GM12878 (cell line): ENCODE data around the gene PUS3. TPM values are rescaled to one million over a fixed set of nuclear protein-coding genes. Genes with fewer than 3 reads are reported as not detected.

ENCODE experiments used
- ATAC-seq: fragments of 200-7000 bp; cut with Tn5 transposase; 3 replicates; pipeline ENCODE4 v1.9.1; 2020; ENCODE audit warnings: mild to moderate bottlenecking, moderate library complexity
- BruUV-seq: library from RNA; stranded (reverse); fragments of 400-500 nt; replicated peaks from 2 replicates; lab custom pipeline; 2021; lab: Mats Ljungman, UMichigan
- CTCF ChIA-PET: fragments of 300-600 bp; sonication (Branson Sonifier 250); formaldehyde crosslinking; extraction: SDS; loops from one replicate; lab custom pipeline; 2021; ENCODE audit warnings: inconsistent platforms; lab: Yijun Ruan, JAX
- POLR2A ChIA-PET: fragments of 350-600 bp; formaldehyde crosslinking; extraction: SDS; loops from one replicate; lab custom pipeline; 2021; ENCODE audit warnings: inconsistent platforms; lab: Charles Lee
- RAD21 ChIA-PET: fragments of 300-600 bp; sonication (Branson Sonifier 250); formaldehyde crosslinking; loops from one replicate; lab custom pipeline; 2023; ENCODE audit warnings: antibody characterized with exemption; ENCODE audit not compliant: unreplicated experiment; lab: Charles Lee
- SMC1A ChIA-PET: fragments of 300-600 bp; sonication (Branson Sonifier 250); formaldehyde crosslinking; loops from one replicate; lab custom pipeline; 2023; ENCODE audit not compliant: unreplicated experiment, uncharacterized antibody; lab: Charles Lee
- DNase-seq: peaks from one replicate; pipeline ENCODE4 v3.0.0-alpha.2; 2011; ENCODE audit warnings: low read depth, low spot score
- FAIRE-seq: peaks from 3 replicates; lab custom pipeline; 2011; peaks lifted over from hg19 to GRCh38; lab: Jason Lieb, UNC
- H2AFZ ChIP-seq: 2 replicates; pipeline ENCODE4 v1.6.0; 2011; ENCODE audit warnings: low read depth, low read length, control low read depth; ENCODE audit not compliant: control insufficient read depth
- H3K27ac ChIP-seq: 2 replicates; pipeline ENCODE4 v1.5.1; 2011; ENCODE audit warnings: control low read depth; ENCODE audit not compliant: control insufficient read depth, insufficient read depth
- H3K27me3 ChIP-seq, 2 experiments: replicated peaks in 1 of 2; 2 replicates each; pipeline versions ENCODE4 v1.6.0 to v1.6.1; 2011; ENCODE audit warnings: low read length in 1 of 2; ENCODE audit not compliant: control insufficient read depth in 2 of 2, insufficient read depth in 2 of 2
- H3K36me3 ChIP-seq, 2 experiments: 2 replicates each; pipeline ENCODE4 v1.5.1; 2011; ENCODE audit warnings: low read length in 1 of 2; ENCODE audit not compliant: control insufficient read depth in 2 of 2, insufficient read depth in 2 of 2
- H3K4me1 ChIP-seq: 2 replicates; pipeline ENCODE4 v1.6.1; 2011; ENCODE audit warnings: mild to moderate bottlenecking, low read length, moderate library complexity, mixed read lengths; ENCODE audit not compliant: control insufficient read depth, insufficient read depth
- H3K4me2 ChIP-seq: 2 replicates; pipeline ENCODE4 v1.6.0; 2011; ENCODE audit warnings: control low read depth; ENCODE audit not compliant: control insufficient read depth, insufficient read depth
- H3K4me3 ChIP-seq: fragments of 200-600 bp; sonication (generic); 2 replicates; pipeline ENCODE4 v1.5.1; 2016
- H3K79me2 ChIP-seq: 2 replicates; pipeline ENCODE4 v1.6.0; 2011; ENCODE audit warnings: low read length; ENCODE audit not compliant: control insufficient read depth, insufficient read depth
- H3K9ac ChIP-seq: 2 replicates; pipeline ENCODE4 v1.8.0; 2011; ENCODE audit warnings: low read length, control low read depth, mixed read lengths; ENCODE audit not compliant: control insufficient read depth, insufficient read depth
- H3K9me3 ChIP-seq: replicated peaks from 3 replicates; pipeline ENCODE4 v1.5.1; 2011; ENCODE audit warnings: mild to moderate bottlenecking, low read length; ENCODE audit not compliant: control insufficient read depth, insufficient read depth
- H4K20me1 ChIP-seq: 2 replicates; pipeline ENCODE4 v1.6.0; 2011; ENCODE audit not compliant: control insufficient read depth, insufficient read depth
- BRCA1 ChIP-seq: IDR thresholded peaks from 2 replicates; pipeline ENCODE4 v1.6.1; 2011; ENCODE audit warnings: low read depth, low read length, improper control_type of control experiment
- MEF2B ChIP-seq: fragments of 450-650 bp; IDR thresholded peaks from 2 replicates; pipeline ENCODE4 v1.6.1; 2018; ENCODE audit warnings: mild to moderate bottlenecking, moderate library complexity; ENCODE audit not compliant: partially characterized antibody, poor library complexity, severe bottlenecking
- NFXL1 ChIP-seq: fragments of 450-650 bp; IDR thresholded peaks from 2 replicates; pipeline ENCODE4 v1.6.1; 2017; ENCODE audit warnings: antibody characterized with exemption, mild to moderate bottlenecking, borderline replicate concordance
- POU2F2 ChIP-seq: IDR thresholded peaks from 3 replicates; pipeline ENCODE4 v1.6.1; 2011; ENCODE audit warnings: low read depth, mild to moderate bottlenecking, low read length, borderline replicate concordance
- RB1 ChIP-seq: fragments of 450-650 bp; formaldehyde crosslinking; IDR thresholded peaks from 2 replicates; pipeline ENCODE4 v1.6.1; 2017; ENCODE audit warnings: mild to moderate bottlenecking, borderline replicate concordance
- SMARCA5 ChIP-seq: fragments of 450-650 bp; IDR thresholded peaks from 2 replicates; pipeline ENCODE4 v1.6.1; 2017; ENCODE audit warnings: mild to moderate bottlenecking
- SREBF1 ChIP-seq: IDR thresholded peaks from 2 replicates; pipeline ENCODE4 v1.6.1; 2012; ENCODE audit warnings: mild to moderate bottlenecking, low read length
- SRF ChIP-seq, 2 experiments: IDR thresholded peaks; 2 replicates each; pipeline ENCODE4 v1.6.1; 2011; ENCODE audit warnings: low read depth in 2 of 2, low read length in 2 of 2, mild to moderate bottlenecking in 1 of 2, moderate library complexity in 1 of 2
- SUPT20H ChIP-seq: IDR thresholded peaks from 2 replicates; pipeline ENCODE4 v1.6.1; 2011; ENCODE audit warnings: low read depth, mild to moderate bottlenecking, low read length, moderate library complexity, borderline replicate concordance; ENCODE audit not compliant: control insufficient read depth
- SUZ12 ChIP-seq: fragments of 200-600 bp; sonication (generic); IDR thresholded peaks from one replicate; pipeline ENCODE4 v1.6.1; 2018; ENCODE audit warnings: antibody characterized with exemption, mild to moderate bottlenecking; ENCODE audit not compliant: unreplicated experiment
- TAF1 ChIP-seq: IDR thresholded peaks from 2 replicates; pipeline ENCODE4 v1.6.1; 2011; ENCODE audit warnings: mild to moderate bottlenecking, low read depth, low read length, borderline replicate concordance
- TCF3 ChIP-seq: IDR thresholded peaks from 2 replicates; pipeline ENCODE4 v1.6.1; 2012; ENCODE audit warnings: low read depth, mild to moderate bottlenecking, low read length, borderline replicate concordance; ENCODE audit not compliant: insufficient read depth
- ZBTB33 ChIP-seq: fragments of 450-650 bp; IDR thresholded peaks from 2 replicates; pipeline ENCODE4 v1.6.1; 2017; ENCODE audit warnings: mild to moderate bottlenecking
- ZNF24 ChIP-seq: fragments of 450-650 bp; IDR thresholded peaks from 2 replicates; pipeline ENCODE4 v1.6.1; 2017; ENCODE audit warnings: antibody characterized with exemption, mild to moderate bottlenecking
- WGBS: methylation state at CpG from one replicate; pipeline ENCODE4 v1.1.6; 2016; ENCODE audit warnings: low lambda C conversion rate; ENCODE audit not compliant: insufficient replicate concordance, insufficient coverage; ENCODE audit errors: missing lambda C conversion rate; 5-methylcytosine and 5-hydroxymethylcytosine counted together
- in situ Hi-C: fragments of 300-500 bp; cut with MboI; formaldehyde crosslinking; loops from 9 replicates; pipeline ENCODE4 v1.14.3; 2018; ENCODE audit warnings: mixed read lengths
- intact Hi-C: fragments of 100-400 bp; cut with micrococcal nuclease; formaldehyde crosslinking; loops from one replicate; pipeline ENCODE4 v1.14.2; 2022; ENCODE audit not compliant: unreplicated experiment
- polyA plus RNA-seq, 11 experiments: library from polyadenylated mRNA; depleted of rRNA in 4 of 11; unstranded in 6 of 11; stranded (reverse) in 5 of 11; fragments of >200 nt; fragmentation: Nextera tagmentation in 4 of 11; fragmentation: Illumina TruSeq in 1 of 11; extraction: Ambion mirVana in 4 of 11; extraction: Trizol in 1 of 11; gene quantifications; 1 replicate in 1 of 11; 2 replicates in 10 of 11; pipeline versions ENCODE4 v1.2.1 to v1.2.3, GENCODE V29; 2011 to 2016; ENCODE audit warnings: inconsistent platforms in 2 of 11, missing spikeins in 2 of 11, low read depth in 1 of 11
- total RNA-seq, 4 experiments: library from RNA; depleted of rRNA in 3 of 4; stranded (reverse); fragments of >200 nt in 3 of 4; fragmentation: Illumina TruSeq in 1 of 4; extraction: Trizol in 1 of 4; gene quantifications; 2 replicates each; pipeline versions ENCODE4 v1.2.1 to v1.2.3, GENCODE V29; 2013 to 2021
- TF ChIP-seq, protein P1 (sequence below): fragments of 450-650 bp; conservative IDR thresholded peaks from 2 replicates; pipeline ENCODE4 v1.6.1; 2017; ENCODE audit warnings: mild to moderate bottlenecking, moderate library complexity

Gene PUS3
- total and polyA plus RNA-seq, 10 of the 15 experiments (the other 5 are each of a cell fraction or from before 2014, with no cell fraction given), result 10.9 to 22.4 (median 14.3) TPM

DNA sequence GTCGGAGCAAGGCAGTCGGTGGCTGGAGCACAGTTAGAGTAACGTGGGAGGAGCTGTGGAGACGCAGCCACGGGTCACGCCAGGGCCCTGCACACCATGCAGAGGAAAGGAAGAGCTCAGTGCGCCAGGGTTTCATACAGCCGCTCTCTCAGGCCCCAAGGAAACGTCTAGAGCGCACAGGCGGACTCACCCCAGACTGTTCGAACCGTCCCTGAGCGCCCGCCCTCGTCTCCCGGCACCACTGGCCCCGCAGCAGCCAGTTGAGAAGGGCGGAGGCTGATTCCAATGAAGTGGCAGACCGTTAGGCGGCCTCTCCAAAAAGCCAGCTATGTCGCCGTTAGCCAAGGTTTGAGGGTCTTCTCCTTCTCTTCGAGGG, 16.0 kb downstream of the PUS3 start:
- ATAC-seq (peak; percentile 49), FAIRE-seq (no peak), DNase-seq (no peak)
- Histone ChIP-seq H2AFZ (peak overlapping the region; percentile 61), H3K79me2 (peaks cover 29% of the 10 kb centered on the region), H3K9me3 (no peaks in the 10 kb centered on the region), H3K27me3 (no peaks in the 10 kb centered on the region), H3K36me3 (no peaks in the 10 kb centered on the region), H3K4me3 (no peak overlapping the region; the same call in 1 of the 2 replicates), H3K4me2 (0 out of 2 replicates have a peak overlapping the region, but pooled peaks have one; percentile 72), H3K9ac (peak overlapping the region; percentile 71), H3K27ac (peak overlapping the region; percentile 90), H4K20me1 (no peaks in the 10 kb centered on the region), H3K4me1 (no peaks in the 10 kb centered on the region)
- intact Hi-C loops, result loop anchor here (5.0 kb wide), 1 partner anchor 295 kb away; the partner anchor contains the start of gene STT3A
- TSS peak; percentile 79 for BruUV-seq
- ChIA-PET RAD21 (interaction anchor here (0.6 to 1.8 kb wide), 8 partner anchors 10 to 782 kb away, joined by 3 to 8 read pairs (median 4); partner anchors contain the start of genes CHEK1, EI24 and PUS3), SMC1A (interaction anchor here (0.7 to 2.0 kb wide), 8 partner anchors 10 to 1086 kb away, joined by 3 to 9 read pairs (median 3); partner anchors contain the start of gene CHEK1), CTCF (interaction anchor here (1.1 to 2.0 kb wide), 5 partner anchors 13 to 319 kb away, joined by 3 to 10 read pairs (median 5); partner anchors contain the start of gene PUS3), POLR2A (interaction anchor here (0.7 to 3.0 kb wide), 6 partner anchors 9 to 445 kb away, joined by 3 to 20 read pairs (median 4); partner anchors contain the start of gene PUS3)
- in situ Hi-C loops, result loop anchor here (25.0 kb wide), 1 partner anchor 925 kb away; the partner anchor contains the start of gene CCDC15
- 46% methylated on average over 24 of the region's 24 CpGs for WGBS
- no peak for TF ChIP-seq SUZ12
- TF ChIP-seq POU2F2, result no peak
- TF ChIP-seq, protein P1, sequence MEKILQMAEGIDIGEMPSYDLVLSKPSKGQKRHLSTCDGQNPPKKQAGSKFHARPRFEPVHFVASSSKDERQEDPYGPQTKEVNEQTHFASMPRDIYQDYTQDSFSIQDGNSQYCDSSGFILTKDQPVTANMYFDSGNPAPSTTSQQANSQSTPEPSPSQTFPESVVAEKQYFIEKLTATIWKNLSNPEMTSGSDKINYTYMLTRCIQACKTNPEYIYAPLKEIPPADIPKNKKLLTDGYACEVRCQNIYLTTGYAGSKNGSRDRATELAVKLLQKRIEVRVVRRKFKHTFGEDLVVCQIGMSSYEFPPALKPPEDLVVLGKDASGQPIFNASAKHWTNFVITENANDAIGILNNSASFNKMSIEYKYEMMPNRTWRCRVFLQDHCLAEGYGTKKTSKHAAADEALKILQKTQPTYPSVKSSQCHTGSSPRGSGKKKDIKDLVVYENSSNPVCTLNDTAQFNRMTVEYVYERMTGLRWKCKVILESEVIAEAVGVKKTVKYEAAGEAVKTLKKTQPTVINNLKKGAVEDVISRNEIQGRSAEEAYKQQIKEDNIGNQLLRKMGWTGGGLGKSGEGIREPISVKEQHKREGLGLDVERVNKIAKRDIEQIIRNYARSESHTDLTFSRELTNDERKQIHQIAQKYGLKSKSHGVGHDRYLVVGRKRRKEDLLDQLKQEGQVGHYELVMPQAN, result peak; percentile 38; the same call in 1 of the 2 replicates
- 0 out of 2 replicates have a peak, but pooled peaks have one; percentile 30 for TF ChIP-seq SMARCA5
- no peak for TF ChIP-seq ZNF24
- no peak for TF ChIP-seq SREBF1
- no peak for TF ChIP-seq SRF (IDR thresholded peaks at IDR 0.05; ENCODE audit: low read depth in 2 of 2, low read length in 2 of 2)
- TF ChIP-seq TCF3, result no peak
- TF ChIP-seq MEF2B, result no peak
- no peak for TF ChIP-seq RB1
- TF ChIP-seq BRCA1, result no peak
- 0 out of 2 replicates have a peak, but pooled peaks have one; percentile 3 for TF ChIP-seq TAF1
- TF ChIP-seq NFXL1, result no peak
- TF ChIP-seq ZBTB33, result peak; percentile 22; the same call in 1 of the 2 replicates
- TF ChIP-seq SUPT20H, result no peak
